Astrocyte (in vitro differentiated cells and primary cell): ENCODE data around the gene CD209. TPM values are rescaled to one million over a fixed set of nuclear protein-coding genes. Genes with fewer than 3 reads are reported as not detected.

Source experiments
- DNase-seq: peaks from one replicate; pipeline ENCODE4 v3.0.0-alpha.2; 2010; ENCODE audit warnings: low read depth
- FAIRE-seq: peaks from 2 replicates; lab custom pipeline; 2011; peaks lifted over from hg19 to GRCh38; lab: Jason Lieb, UNC
- H2AFZ ChIP-seq: 2 replicates; pipeline ENCODE4 v1.6.0; 2012; ENCODE audit warnings: low read depth, low read length, inconsistent platforms
- H3K27ac ChIP-seq: 2 replicates; pipeline ENCODE4 v1.5.1; 2011; ENCODE audit warnings: low read depth, low read length, inconsistent platforms
- H3K27me3 ChIP-seq: 2 replicates; pipeline ENCODE4 v1.6.0; 2011; ENCODE audit warnings: low read length, inconsistent platforms; ENCODE audit not compliant: insufficient read depth
- H3K36me3 ChIP-seq: 2 replicates; pipeline ENCODE4 v1.5.1; 2011; ENCODE audit warnings: low read length, inconsistent platforms; ENCODE audit not compliant: insufficient read depth
- H3K4me1 ChIP-seq: 2 replicates; pipeline ENCODE4 v1.5.1; 2011; ENCODE audit warnings: low read length, inconsistent platforms; ENCODE audit not compliant: insufficient read depth
- H3K4me2 ChIP-seq: 2 replicates; pipeline ENCODE4 v1.6.0; 2012; ENCODE audit warnings: low read length, inconsistent platforms
- H3K4me3 ChIP-seq: 2 replicates; pipeline ENCODE4 v1.5.1; 2011; ENCODE audit warnings: low read depth, mild to moderate bottlenecking, low read length, inconsistent platforms; ENCODE audit not compliant: insufficient read depth
- H3K79me2 ChIP-seq: 2 replicates; pipeline ENCODE4 v1.6.0; 2012; ENCODE audit warnings: mild to moderate bottlenecking, low read length, inconsistent platforms; ENCODE audit not compliant: insufficient read depth
- H3K9ac ChIP-seq: 2 replicates; pipeline ENCODE4 v1.6.0; 2012; ENCODE audit warnings: mild to moderate bottlenecking, low read length, inconsistent platforms
- H3K9me3 ChIP-seq: 2 replicates; pipeline ENCODE4 v1.5.1; 2012; ENCODE audit warnings: low read depth, mild to moderate bottlenecking, low read length, inconsistent platforms; ENCODE audit not compliant: insufficient read depth
- H4K20me1 ChIP-seq: 2 replicates; pipeline ENCODE4 v1.6.0; 2012; ENCODE audit warnings: low read length, inconsistent platforms; ENCODE audit not compliant: insufficient read depth
- H3K27ac Mint-ChIP-seq: one replicate; pipeline ENCODE4 v1.8.0; 2021; ENCODE audit warnings: mild to moderate bottlenecking, mixed read lengths; ENCODE audit not compliant: unreplicated experiment
- H3K27me3 Mint-ChIP-seq: one replicate; pipeline ENCODE4 v1.8.0; 2021; ENCODE audit warnings: low read depth, mixed read lengths; ENCODE audit not compliant: unreplicated experiment
- H3K36me3 Mint-ChIP-seq: one replicate; pipeline ENCODE4 v1.8.0; 2021; ENCODE audit warnings: low read depth, mixed read lengths; ENCODE audit not compliant: unreplicated experiment
- H3K4me1 Mint-ChIP-seq: one replicate; pipeline ENCODE4 v1.8.0; 2021; ENCODE audit warnings: low read depth, mixed read lengths; ENCODE audit not compliant: unreplicated experiment
- H3K4me3 Mint-ChIP-seq: one replicate; pipeline ENCODE4 v1.8.0; 2021; ENCODE audit warnings: mild to moderate bottlenecking, moderate library complexity, mixed read lengths; ENCODE audit not compliant: unreplicated experiment
- H3K9me3 Mint-ChIP-seq: one replicate; pipeline ENCODE4 v1.8.0; 2021; ENCODE audit warnings: mild to moderate bottlenecking, mixed read lengths; ENCODE audit not compliant: unreplicated experiment
- EZH2 ChIP-seq: IDR thresholded peaks from 2 replicates; pipeline ENCODE4 v1.6.1; 2012; ENCODE audit warnings: mild to moderate bottlenecking, low read length, inconsistent platforms; ENCODE audit not compliant: insufficient read depth
- total RNA-seq: library from RNA; stranded (reverse); gene quantifications from 2 replicates; pipeline ENCODE4 v1.2.1, GENCODE V29; 2021
- TF ChIP-seq, protein P1 (sequence below): IDR thresholded peaks from 2 replicates; pipeline ENCODE4 v1.5.1; 2011; ENCODE audit warnings: low read depth, mild to moderate bottlenecking, inconsistent platforms, low read length, moderate library complexity; ENCODE audit not compliant: insufficient read depth

Gene CD209
- total RNA-seq, 1 donor from 2014 or later, result not detected

GRCh38 chr19:7722231-7722651 lies 25.1 kb downstream of the CD209 start:
- no peak for TF ChIP-seq EZH2
- TF ChIP-seq, protein P1, sequence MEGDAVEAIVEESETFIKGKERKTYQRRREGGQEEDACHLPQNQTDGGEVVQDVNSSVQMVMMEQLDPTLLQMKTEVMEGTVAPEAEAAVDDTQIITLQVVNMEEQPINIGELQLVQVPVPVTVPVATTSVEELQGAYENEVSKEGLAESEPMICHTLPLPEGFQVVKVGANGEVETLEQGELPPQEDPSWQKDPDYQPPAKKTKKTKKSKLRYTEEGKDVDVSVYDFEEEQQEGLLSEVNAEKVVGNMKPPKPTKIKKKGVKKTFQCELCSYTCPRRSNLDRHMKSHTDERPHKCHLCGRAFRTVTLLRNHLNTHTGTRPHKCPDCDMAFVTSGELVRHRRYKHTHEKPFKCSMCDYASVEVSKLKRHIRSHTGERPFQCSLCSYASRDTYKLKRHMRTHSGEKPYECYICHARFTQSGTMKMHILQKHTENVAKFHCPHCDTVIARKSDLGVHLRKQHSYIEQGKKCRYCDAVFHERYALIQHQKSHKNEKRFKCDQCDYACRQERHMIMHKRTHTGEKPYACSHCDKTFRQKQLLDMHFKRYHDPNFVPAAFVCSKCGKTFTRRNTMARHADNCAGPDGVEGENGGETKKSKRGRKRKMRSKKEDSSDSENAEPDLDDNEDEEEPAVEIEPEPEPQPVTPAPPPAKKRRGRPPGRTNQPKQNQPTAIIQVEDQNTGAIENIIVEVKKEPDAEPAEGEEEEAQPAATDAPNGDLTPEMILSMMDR, result no peak

DNA sequence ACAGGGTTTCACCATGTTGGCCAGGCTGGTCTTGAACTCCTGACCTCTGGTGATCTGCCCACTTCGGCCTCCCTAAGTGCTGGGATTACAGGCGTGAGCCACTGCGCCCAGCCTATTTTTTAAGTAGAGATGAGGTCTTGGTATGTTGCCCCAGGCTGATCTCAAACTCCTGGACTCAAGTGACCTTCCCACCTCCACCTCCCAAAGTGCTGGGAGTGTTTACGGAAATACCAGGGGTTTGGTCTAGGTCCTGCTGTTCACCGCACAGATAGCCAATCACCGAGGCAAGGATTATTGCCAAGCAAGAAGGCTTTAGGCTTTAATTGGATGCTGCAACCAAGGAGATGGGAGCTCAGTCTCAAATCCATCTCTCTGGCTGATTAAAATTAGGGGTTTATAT lies 27.0 kb downstream of the CD209 start:
- no peak overlapping the region for H3K4me3 Mint-ChIP-seq
- H3K27ac Mint-ChIP-seq, result no peak overlapping the region
- Histone ChIP-seq H3K9me3 (no peaks in the 10 kb centered on the region), H3K27me3 (peaks cover 2% of the 10 kb centered on the region), H3K4me2 (no peak overlapping the region), H3K79me2 (no peaks in the 10 kb centered on the region), H3K27ac (no peak overlapping the region), H2AFZ (no peak overlapping the region), H3K36me3 (no peaks in the 10 kb centered on the region), H3K4me3 (no peak overlapping the region), H3K4me1 (no peaks in the 10 kb centered on the region), H3K9ac (no peak overlapping the region), H4K20me1 (no peaks in the 10 kb centered on the region)
- DNase-seq (no peak), FAIRE-seq (no peak)
- TF ChIP-seq, protein P1, result no peak
- no peak for TF ChIP-seq EZH2
- no peaks in the 10 kb centered on the region for H3K36me3 Mint-ChIP-seq
- H3K27me3 Mint-ChIP-seq, result peaks cover 47% of the 10 kb centered on the region
- peaks cover 5% of the 10 kb centered on the region for H3K9me3 Mint-ChIP-seq
- no peaks in the 10 kb centered on the region for H3K4me1 Mint-ChIP-seq

More at GRCh38 chr19:7722231-7722651, 25.1 kb downstream of the CD209 start:
- Histone ChIP-seq H4K20me1 (no peaks in the 10 kb centered on the region), H2AFZ (no peak overlapping the region), H3K27me3 (peaks cover 2% of the 10 kb centered on the region), H3K27ac (no peak overlapping the region), H3K36me3 (no peaks in the 10 kb centered on the region), H3K4me2 (no peak overlapping the region), H3K4me3 (no peak overlapping the region), H3K9ac (no peak overlapping the region), H3K79me2 (no peaks in the 10 kb centered on the region), H3K4me1 (no peaks in the 10 kb centered on the region), H3K9me3 (no peaks in the 10 kb centered on the region)
- Mint-ChIP-seq H3K4me3 (no peak overlapping the region), H3K4me1 (no peaks in the 10 kb centered on the region), H3K36me3 (no peaks in the 10 kb centered on the region), H3K27me3 (peaks cover 51% of the 10 kb centered on the region), H3K9me3 (peaks cover 2% of the 10 kb centered on the region), H3K27ac (no peak overlapping the region)
- DNase-seq (no peak), FAIRE-seq (no peak)

GRCh38 chr19:7718668-7719067 lies 28.7 kb downstream of the CD209 start:
- Mint-ChIP-seq H3K27ac (no peak overlapping the region), H3K4me1 (no peaks in the 10 kb centered on the region), H3K27me3 (peaks cover 36% of the 10 kb centered on the region), H3K36me3 (no peaks in the 10 kb centered on the region), H3K4me3 (no peak overlapping the region), H3K9me3 (peaks cover 5% of the 10 kb centered on the region)
- no peaks in the 10 kb centered on the region for H4K20me1 ChIP-seq
- H3K4me2 ChIP-seq, result no peak overlapping the region
- H3K4me3 ChIP-seq, result no peak overlapping the region
- DNase-seq (no peak), FAIRE-seq (no peak)
- no peaks in the 10 kb centered on the region for H3K9me3 ChIP-seq
- H3K27ac ChIP-seq, result no peak overlapping the region
- no peaks in the 10 kb centered on the region for H3K4me1 ChIP-seq
- no peaks in the 10 kb centered on the region for H3K79me2 ChIP-seq
- no peak overlapping the region for H2AFZ ChIP-seq
- no peak overlapping the region for H3K9ac ChIP-seq
- TF ChIP-seq EZH2, result no peak
- TF ChIP-seq, protein P1, result no peak
- H3K36me3 ChIP-seq, result no peaks in the 10 kb centered on the region
- peaks cover 2% of the 10 kb centered on the region for H3K27me3 ChIP-seq
